Caco-2 (cell line): ENCODE data around the gene CRTC3. TPM values are rescaled to one million over a fixed set of nuclear protein-coding genes. Genes with fewer than 3 reads are reported as not detected.

Experiments used
- BruUV-seq: library from RNA; stranded (reverse); fragments of 400-500 nt; replicated peaks from 2 replicates; lab custom pipeline; 2021; lab: Mats Ljungman, UMichigan
- CTCF ChIA-PET: fragments of 300-600 bp; sonication (Branson Sonifier 250); formaldehyde crosslinking; loops from one replicate; lab custom pipeline; 2022; ENCODE audit warnings: antibody characterized with exemption; lab: Charles Lee
- POLR2A ChIA-PET: fragments of 300-600 bp; sonication (Branson Sonifier 250); formaldehyde crosslinking; loops from one replicate; lab custom pipeline; 2022; ENCODE audit warnings: antibody characterized with exemption; lab: Charles Lee
- DNase-seq, 2 experiments: peaks; one replicate each; pipeline versions ENCODE4 v3.0.0 to v3.0.0-alpha.2; 2020 to 2022
- H3K27me3 ChIP-seq: replicated peaks from 2 replicates; pipeline ENCODE4 v1.6.0; 2011; ENCODE audit warnings: low read length; ENCODE audit not compliant: control insufficient read depth, insufficient read depth
- H3K36me3 ChIP-seq: 2 replicates; pipeline ENCODE4 v1.5.1; 2011; ENCODE audit warnings: low read length; ENCODE audit not compliant: control insufficient read depth, insufficient read depth
- H3K4me1 ChIP-seq: fragments of 250-450 bp; sonication (Bioruptor Pico); 2 replicates; pipeline ENCODE4 v1.5.1; 2020; ENCODE audit warnings: mild to moderate bottlenecking
- H3K4me3 ChIP-seq: 2 replicates; pipeline ENCODE4 v1.5.1; 2011; ENCODE audit warnings: low read depth, mild to moderate bottlenecking, control low read depth, low read length
- H3K9me3 ChIP-seq: fragments of 250-450 bp; sonication (Bioruptor Pico); 2 replicates; pipeline ENCODE4 v1.5.1; 2020; ENCODE audit warnings: mild to moderate bottlenecking, moderate library complexity
- H3K27ac Mint-ChIP-seq: one replicate; pipeline ENCODE4 v1.8.0; 2022; ENCODE audit warnings: mixed read lengths; ENCODE audit not compliant: unreplicated experiment
- H3K27me3 Mint-ChIP-seq: one replicate; pipeline ENCODE4 v1.8.0; 2022; ENCODE audit warnings: mixed read lengths; ENCODE audit not compliant: insufficient read depth, unreplicated experiment
- H3K36me3 Mint-ChIP-seq: one replicate; pipeline ENCODE4 v1.8.0; 2022; ENCODE audit warnings: mild to moderate bottlenecking, mixed read lengths; ENCODE audit not compliant: insufficient read depth, unreplicated experiment
- H3K4me1 Mint-ChIP-seq: one replicate; pipeline ENCODE4 v1.8.0; 2022; ENCODE audit warnings: low read depth, mixed read lengths; ENCODE audit not compliant: unreplicated experiment
- H3K4me3 Mint-ChIP-seq: one replicate; pipeline ENCODE4 v1.8.0; 2022; ENCODE audit warnings: mild to moderate bottlenecking, moderate library complexity, mixed read lengths; ENCODE audit not compliant: unreplicated experiment
- H3K9me3 Mint-ChIP-seq: one replicate; pipeline ENCODE4 v1.8.0; 2022; ENCODE audit warnings: mixed read lengths; ENCODE audit not compliant: unreplicated experiment
- intact Hi-C: fragments of 100-400 bp; cut with micrococcal nuclease; formaldehyde crosslinking; loops from one replicate; pipeline ENCODE4 v1.10.0; 2022; ENCODE audit not compliant: unreplicated experiment
- total RNA-seq: library from RNA; stranded (reverse); gene quantifications from 2 replicates; pipeline ENCODE4 v1.2.3, GENCODE V29; 2022
- TF ChIP-seq, protein P1 (sequence below), 2 experiments: fragments of 200-600 bp in 1 of 2; IDR thresholded peaks; 1 replicate in 1 of 2; 2 replicates in 1 of 2; pipeline versions ENCODE4 v1.5.1 to v1.8.0; 2011 to 2022; ENCODE audit warnings: antibody characterized with exemption in 1 of 2, control low read depth in 1 of 2, inconsistent platforms in 1 of 2, low read depth in 1 of 2, low read length in 1 of 2, mild to moderate bottlenecking in 1 of 2, moderate library complexity in 1 of 2; ENCODE audit not compliant: insufficient read depth in 1 of 2, severe bottlenecking in 1 of 2, unreplicated experiment in 1 of 2

Gene CRTC3
- total RNA-seq, 1 experiment from 2014 or later = 35.0 TPM

- H3K27me3 ChIP-seq = no peaks in the 10 kb centered on the region
- CTCF ChIA-PET = interaction anchor here (0.7 kb wide), 1 partner anchor 155 kb away, joined by 3 read pairs; no protein-coding TSS in a partner anchor
- no peaks in the 10 kb centered on the region for H3K9me3 Mint-ChIP-seq
- H3K36me3 ChIP-seq = no peaks in the 10 kb centered on the region
- no peak overlapping the region for H3K4me3 ChIP-seq
- H3K4me1 ChIP-seq = peaks cover 13% of the 10 kb centered on the region
- H3K27ac Mint-ChIP-seq = no peak overlapping the region
- no peaks in the 10 kb centered on the region for H3K27me3 Mint-ChIP-seq
- no peaks in the 10 kb centered on the region for H3K9me3 ChIP-seq
- no peak overlapping the region for H3K4me3 Mint-ChIP-seq
- no peak for DNase-seq
- POLR2A ChIA-PET = no interaction called here
- intact Hi-C loops = loop anchor here (5.0 kb wide), 2 partner anchors 177 to 227 kb away; no protein-coding TSS in a partner anchor
- no TSS peak for BruUV-seq
- TF ChIP-seq, protein P1, sequence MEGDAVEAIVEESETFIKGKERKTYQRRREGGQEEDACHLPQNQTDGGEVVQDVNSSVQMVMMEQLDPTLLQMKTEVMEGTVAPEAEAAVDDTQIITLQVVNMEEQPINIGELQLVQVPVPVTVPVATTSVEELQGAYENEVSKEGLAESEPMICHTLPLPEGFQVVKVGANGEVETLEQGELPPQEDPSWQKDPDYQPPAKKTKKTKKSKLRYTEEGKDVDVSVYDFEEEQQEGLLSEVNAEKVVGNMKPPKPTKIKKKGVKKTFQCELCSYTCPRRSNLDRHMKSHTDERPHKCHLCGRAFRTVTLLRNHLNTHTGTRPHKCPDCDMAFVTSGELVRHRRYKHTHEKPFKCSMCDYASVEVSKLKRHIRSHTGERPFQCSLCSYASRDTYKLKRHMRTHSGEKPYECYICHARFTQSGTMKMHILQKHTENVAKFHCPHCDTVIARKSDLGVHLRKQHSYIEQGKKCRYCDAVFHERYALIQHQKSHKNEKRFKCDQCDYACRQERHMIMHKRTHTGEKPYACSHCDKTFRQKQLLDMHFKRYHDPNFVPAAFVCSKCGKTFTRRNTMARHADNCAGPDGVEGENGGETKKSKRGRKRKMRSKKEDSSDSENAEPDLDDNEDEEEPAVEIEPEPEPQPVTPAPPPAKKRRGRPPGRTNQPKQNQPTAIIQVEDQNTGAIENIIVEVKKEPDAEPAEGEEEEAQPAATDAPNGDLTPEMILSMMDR (IDR thresholded peaks at IDR 0.05; ENCODE audit: insufficient read depth in 1 of 2, low read depth in 1 of 2, low read length in 1 of 2, severe bottlenecking in 1 of 2, unreplicated experiment in 1 of 2) = no peak
- H3K4me1 Mint-ChIP-seq = peaks cover 10% of the 10 kb centered on the region
- peaks cover 13% of the 10 kb centered on the region for H3K36me3 Mint-ChIP-seq
Observed at GRCh38 chr15:90644952-90645725, 115.4 kb downstream of the CRTC3 start.

- H3K9me3 Mint-ChIP-seq = no peaks in the 10 kb centered on the region
- CTCF ChIA-PET = interaction anchor here (0.7 kb wide), 1 partner anchor 156 kb away, joined by 3 read pairs; no protein-coding TSS in a partner anchor
- peak overlapping the region; percentile 20 for H3K27ac Mint-ChIP-seq
Observed at GRCh38 chr15:90645873-90646575, 116.3 kb downstream of the CRTC3 start.

More at GRCh38 chr15:90645873-90646575, 116.3 kb downstream of the CRTC3 start:
- H3K4me3 Mint-ChIP-seq = no peak overlapping the region
- H3K27me3 Mint-ChIP-seq = no peaks in the 10 kb centered on the region
- H3K36me3 Mint-ChIP-seq = peaks cover 13% of the 10 kb centered on the region
- Histone ChIP-seq H3K4me3 (no peak overlapping the region), H3K27me3 (no peaks in the 10 kb centered on the region), H3K9me3 (no peaks in the 10 kb centered on the region), H3K36me3 (no peaks in the 10 kb centered on the region), H3K4me1 (peaks cover 13% of the 10 kb centered on the region)
- TF ChIP-seq, protein P1 (IDR thresholded peaks at IDR 0.05; ENCODE audit: insufficient read depth in 1 of 2, low read depth in 1 of 2, low read length in 1 of 2, severe bottlenecking in 1 of 2, unreplicated experiment in 1 of 2) = no peak
- intact Hi-C loops = loop anchor here (5.0 kb wide), 2 partner anchors 176 to 226 kb away; no protein-coding TSS in a partner anchor
- DNase-seq = peak in 1 of 2 experiments; percentile 16
- peaks cover 10% of the 10 kb centered on the region for H3K4me1 Mint-ChIP-seq
- POLR2A ChIA-PET = no interaction called here
- BruUV-seq = no TSS peak
